GM15510 (cell line): ENCODE measurements around the gene DPH3.

Experiments
- POLR2A ChIP-seq: IDR thresholded peaks from 3 replicates; pipeline ENCODE4 v1.6.1; 2011; ENCODE audit warnings: borderline replicate concordance; ENCODE audit not compliant: insufficient read length; ENCODE audit errors: extremely low read depth

The DPH3 gene

GRCh38 chr3:16252243-16252978, 12.3 kb downstream of the DPH3 start:
- no peak for TF ChIP-seq POLR2A

- no peak for TF ChIP-seq POLR2A
Observed at GRCh38 chr3:16251316-16252085, 13.2 kb downstream of the DPH3 start.

GRCh38 chr3:16249886-16250285, 14.9 kb downstream of the DPH3 start:
- no peak for TF ChIP-seq POLR2A

GRCh38 chr3:16249336-16249735, 15.4 kb downstream of the DPH3 start:
- no peak for TF ChIP-seq POLR2A

- TF ChIP-seq POLR2A: no peak
Observed at GRCh38 chr3:16248556-16248955, 16.2 kb downstream of the DPH3 start.

GRCh38 chr3:16247282-16248061, 17.3 kb downstream of the DPH3 start:
- no peak for TF ChIP-seq POLR2A

- TF ChIP-seq POLR2A: no peak
Observed at GRCh38 chr3:16245609-16246008, 19.1 kb downstream of the DPH3 start.

- TF ChIP-seq POLR2A: no peak
Observed at GRCh38 chr3:16243706-16244490, 20.8 kb downstream of the DPH3 start.

- no peak for TF ChIP-seq POLR2A
Observed at GRCh38 chr3:16242177-16242576, 22.6 kb downstream of the DPH3 start.

- no peak for TF ChIP-seq POLR2A
Observed at GRCh38 chr3:16241225-16241624, 23.5 kb downstream of the DPH3 start.

- no peak for TF ChIP-seq POLR2A
Observed at GRCh38 chr3:16240229-16241023, 24.3 kb downstream of the DPH3 start.

- no peak for TF ChIP-seq POLR2A
Observed at GRCh38 chr3:16239780-16240179, 25.0 kb downstream of the DPH3 start.

- TF ChIP-seq POLR2A: no peak
Observed at GRCh38 chr3:16239086-16239770, 25.5 kb downstream of the DPH3 start.
